HPDE6-E6E7 (cell line): ENCODE data around the gene CHRNA9.
"Not testable (repeated sequence)": the region's sequence is repeated elsewhere in the genome, so short reads cannot be mapped to it uniquely, and the experiment has no call there.

Experiments
- DNase-seq: peaks from one replicate; pipeline ENCODE4 v3.0.0; 2011; ENCODE audit warnings: missing footprints; ENCODE audit errors: extremely low spot score

CHRNA9 gene

DNA sequence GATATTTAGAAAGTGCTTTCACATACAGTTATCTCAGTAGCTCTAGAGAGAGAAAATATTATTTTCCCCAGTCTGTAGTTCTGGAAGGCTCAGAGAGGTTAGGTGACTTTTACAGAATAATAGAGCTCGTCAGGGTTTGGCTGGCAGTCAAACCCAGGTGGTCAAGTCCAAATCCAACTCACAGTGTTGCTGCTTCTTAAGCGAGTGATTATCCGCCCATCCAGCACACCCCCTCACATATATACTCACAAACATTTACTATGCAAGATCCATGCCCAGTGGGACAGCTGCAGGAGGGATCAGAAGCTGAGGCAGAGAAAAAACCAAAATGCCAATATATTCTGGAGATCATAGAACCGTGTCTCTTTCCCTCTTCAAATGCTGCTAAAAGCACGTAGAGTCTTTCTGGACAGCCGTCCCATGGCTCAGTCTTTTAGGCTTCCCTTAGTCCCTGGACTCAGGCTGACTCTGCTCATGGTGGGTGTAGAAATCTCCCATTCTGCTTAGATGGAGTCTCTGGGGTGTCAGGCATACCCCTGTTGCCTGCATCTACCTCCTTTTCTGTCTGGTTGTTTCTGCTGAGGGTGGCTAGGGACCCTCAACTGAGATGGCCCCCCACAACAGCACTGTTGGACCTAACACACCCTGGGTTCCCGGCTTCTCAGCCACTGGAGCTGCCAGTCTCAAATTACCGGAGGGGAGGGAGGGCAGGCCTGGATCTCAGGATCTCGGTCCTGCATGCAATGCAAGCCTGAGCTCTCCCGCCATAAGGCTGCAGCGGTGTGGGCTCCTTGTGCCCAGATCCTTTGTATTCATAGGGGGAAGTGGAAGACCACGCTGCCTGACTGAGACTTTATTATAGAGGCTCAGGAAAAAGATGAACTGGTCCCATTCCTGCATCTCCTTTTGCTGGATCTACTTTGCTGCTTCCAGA is at the start of gene CHRNA9:
TSS of gene CHRNA9 (plus strand) at position 743 of the 934 bp plus-strand sequence. CDS start at position 878, 135 bp downstream.
- DNase-seq, result no peak

GRCh38 chr4:40285692-40286091 is 49.4 kb upstream of the CHRNA9 start:
- DNase-seq, result no peak

GRCh38 chr4:40288566-40288965 is 46.6 kb upstream of the CHRNA9 start:
- DNase-seq, result no peak

DNA sequence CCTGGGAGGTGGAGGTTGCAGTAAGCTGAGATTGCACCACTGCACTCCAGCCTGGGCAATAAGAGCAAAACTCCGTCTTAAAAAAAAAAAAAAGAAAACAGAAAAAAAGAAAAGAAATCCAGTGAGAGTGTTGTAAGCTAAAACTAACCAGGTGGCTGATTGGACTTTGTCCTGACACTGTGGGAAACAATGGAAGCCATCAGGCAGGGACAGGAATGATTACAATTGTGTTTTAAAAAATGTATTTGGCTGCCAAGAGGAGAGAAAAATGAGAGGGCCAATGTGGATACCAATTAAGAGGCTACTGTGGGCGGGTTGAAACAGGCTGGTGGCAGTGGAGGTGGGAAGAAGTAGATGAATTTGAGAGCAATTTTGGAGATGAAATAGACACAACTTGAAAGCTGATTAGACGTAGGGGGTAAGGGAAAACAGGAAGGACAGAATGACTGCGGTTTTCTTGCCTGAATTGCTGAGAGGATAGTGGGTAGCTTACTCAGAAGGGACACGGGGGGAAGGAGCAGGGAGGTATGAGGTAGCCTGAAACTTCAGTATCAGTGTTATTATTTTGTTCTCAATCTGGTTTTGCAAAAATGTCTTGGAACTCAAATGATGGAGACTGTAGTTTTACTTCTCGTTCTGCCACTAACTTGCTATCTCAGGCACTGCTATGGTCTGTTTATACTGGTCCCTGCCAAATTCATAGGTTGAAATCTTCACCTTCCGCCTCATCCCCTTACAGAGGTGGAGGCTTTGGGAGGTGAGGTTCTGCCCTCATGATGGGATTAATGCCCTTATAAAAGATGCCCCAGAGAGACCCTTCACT is 45.6 kb upstream of the CHRNA9 start:
- DNase-seq, result no peak

DNA sequence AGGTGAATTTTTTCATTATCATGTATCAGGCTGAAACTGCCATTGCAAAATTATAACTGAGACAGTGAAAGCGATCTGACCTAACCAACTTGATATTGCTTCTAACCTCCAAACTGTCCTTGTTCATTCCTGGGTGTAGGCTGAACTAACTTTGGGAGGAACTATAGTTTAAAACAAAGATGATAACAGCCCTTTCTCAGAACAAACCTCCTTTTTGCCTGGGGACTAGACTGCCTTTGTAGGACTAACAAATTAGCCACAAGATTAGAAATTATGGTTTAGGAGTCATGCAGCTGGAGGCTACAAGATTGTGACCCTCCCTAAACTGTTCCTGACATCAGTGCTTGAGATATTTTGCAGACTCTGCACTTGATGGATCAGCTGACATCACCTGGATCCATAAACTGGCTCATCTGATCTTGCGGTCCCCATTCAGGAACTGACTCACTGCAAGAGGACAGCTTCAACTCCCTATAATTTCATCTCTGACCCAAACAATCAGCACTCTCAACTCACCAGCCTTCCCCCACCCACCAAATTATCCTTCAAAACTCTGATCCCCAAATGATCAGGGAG is 44.4 kb upstream of the CHRNA9 start:
- DNase-seq, result not testable (repeated sequence)

DNA sequence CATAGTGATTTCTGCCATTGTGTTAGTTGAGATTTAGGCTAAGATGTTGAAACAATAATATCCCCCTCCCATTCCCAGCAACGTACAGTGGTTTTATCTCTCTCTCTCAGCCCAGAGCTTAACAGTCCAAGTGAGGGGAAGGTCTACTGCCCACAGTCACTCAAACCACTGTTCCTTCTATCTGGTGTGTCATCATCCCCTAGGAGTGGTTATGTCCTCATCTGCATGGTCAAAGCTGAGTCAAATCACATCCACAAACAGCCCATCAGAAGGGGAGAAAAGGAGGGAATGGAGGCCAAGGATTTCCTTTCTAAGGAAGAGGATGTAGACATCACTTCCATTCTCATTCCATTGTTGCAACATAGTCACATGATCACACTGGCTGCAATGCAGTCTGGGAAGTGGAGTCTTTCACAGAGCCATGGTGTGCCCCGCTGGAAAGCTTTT is 42.8 kb upstream of the CHRNA9 start:
- DNase-seq, result no peak

DNA sequence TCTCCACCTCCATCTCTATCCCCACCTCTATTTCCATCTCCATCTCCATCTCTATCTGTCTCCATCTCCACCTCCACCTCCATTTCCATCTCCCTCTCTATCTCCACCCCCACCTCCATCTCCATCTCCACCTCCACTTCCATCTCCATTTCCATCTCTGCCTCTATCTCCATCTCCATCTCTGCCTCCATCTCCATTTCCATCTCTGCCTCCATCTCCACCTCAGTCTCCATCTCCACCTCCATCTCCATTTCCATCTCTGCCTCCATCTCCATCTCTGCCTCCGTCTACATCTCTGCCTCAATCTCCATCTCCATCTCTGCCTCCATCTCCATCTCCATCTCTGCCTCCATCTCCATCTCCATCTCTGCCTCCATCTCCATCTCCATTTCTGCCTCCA is 40.8 kb upstream of the CHRNA9 start:
- no peak for DNase-seq

DNA sequence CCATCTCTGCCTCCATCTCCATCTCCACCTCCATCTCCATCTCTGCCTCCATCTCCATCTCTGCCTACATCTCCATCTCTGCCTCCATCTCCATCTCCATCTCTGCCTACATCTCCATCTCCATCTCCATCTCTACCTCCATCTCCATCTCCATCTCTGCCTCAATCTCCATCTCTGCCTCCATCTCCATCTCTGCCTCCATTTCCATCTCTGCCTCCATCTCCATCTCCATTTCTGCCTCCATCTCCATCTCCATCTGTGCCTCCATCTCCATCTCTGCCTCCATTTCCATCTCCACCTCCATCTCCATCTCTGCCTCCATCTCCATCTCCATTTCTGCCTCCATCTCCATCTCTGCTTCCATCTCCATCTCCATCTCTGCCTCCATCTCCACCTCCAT is 40.1 kb upstream of the CHRNA9 start:
- not testable (repeated sequence) for DNase-seq

- no peak for DNase-seq
Measured at GRCh38 chr4:40295572-40295971, 39.6 kb upstream of the CHRNA9 start.

DNA sequence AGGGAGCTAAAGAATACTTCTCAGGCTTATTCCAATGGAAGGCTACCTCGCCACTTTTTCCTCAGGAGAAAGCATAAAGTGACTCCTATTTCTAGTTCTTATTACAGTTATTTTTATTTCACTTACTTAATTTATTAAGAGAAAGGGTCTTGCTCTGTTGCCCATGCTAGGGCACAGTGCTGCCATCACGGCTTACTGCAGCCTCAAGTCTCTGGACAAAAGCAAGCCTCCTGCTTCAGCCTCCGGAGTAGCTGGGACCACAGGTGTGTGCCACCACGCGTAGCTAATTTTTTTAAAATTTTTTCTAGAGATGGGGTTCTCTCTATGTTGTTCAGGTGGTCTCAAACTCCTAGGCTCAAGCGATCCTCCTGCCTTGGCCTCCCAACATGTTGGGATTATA is 36.0 kb upstream of the CHRNA9 start:
- no peak for DNase-seq

DNA sequence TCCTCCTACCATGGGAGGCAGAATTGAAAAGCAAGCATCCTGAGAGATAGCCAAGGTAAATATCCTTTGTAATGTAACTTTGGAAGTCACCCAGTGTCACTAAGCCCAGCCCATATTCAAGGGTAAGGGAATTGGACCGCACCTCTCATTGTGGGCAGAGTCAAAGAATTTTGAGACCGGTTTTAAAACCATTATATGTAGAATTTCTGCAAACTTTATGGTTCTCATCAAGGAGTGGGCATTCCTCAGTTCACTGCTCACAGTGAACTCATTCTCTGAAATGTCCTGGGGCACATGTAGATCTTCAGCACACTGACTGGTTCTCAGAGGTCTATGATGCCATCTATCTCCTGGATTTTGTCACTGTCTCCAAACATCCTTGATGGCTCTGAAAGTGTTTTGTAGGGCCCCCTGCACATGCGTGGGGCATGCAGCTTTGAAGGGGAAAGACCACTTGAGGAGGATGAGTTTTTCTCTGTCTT is 35.3 kb upstream of the CHRNA9 start:
- DNase-seq, result no peak

DNA sequence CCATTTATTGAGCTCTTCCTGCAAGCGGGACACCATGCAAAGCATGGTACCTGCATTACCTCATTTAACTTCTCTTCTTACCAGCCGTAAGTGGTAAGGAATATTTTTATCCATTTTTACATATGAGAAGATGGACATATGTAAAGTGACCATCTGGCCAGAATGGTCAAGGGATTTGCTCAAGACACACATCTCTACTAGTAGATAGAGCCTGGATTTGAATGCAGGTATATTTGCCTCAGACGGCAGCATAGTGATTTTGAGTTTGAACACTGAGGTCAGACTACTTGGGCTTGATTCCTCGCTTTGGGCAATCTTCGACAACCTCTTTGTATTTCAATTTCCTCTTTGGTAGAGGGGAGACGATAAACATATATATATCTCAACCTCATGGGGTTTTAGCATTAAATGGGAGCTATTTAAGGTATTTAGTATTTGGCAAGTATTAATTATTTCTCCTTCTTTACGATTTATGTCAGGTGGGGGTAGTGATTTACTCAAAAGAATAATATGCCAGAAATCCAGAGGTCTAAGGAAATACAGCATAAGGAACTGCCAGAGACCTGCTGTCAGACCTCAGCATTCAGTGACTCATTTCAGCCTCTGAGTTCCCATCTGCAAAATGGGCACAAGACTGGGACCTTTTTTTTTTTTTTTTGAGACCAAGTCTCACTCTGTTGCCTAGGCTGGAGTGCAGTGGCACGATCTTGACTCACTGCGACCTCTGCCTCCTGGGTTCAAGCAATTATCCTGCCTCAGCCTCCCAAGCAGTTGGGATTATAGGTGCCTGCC is 34.6 kb upstream of the CHRNA9 start:
- no peak for DNase-seq

DNA sequence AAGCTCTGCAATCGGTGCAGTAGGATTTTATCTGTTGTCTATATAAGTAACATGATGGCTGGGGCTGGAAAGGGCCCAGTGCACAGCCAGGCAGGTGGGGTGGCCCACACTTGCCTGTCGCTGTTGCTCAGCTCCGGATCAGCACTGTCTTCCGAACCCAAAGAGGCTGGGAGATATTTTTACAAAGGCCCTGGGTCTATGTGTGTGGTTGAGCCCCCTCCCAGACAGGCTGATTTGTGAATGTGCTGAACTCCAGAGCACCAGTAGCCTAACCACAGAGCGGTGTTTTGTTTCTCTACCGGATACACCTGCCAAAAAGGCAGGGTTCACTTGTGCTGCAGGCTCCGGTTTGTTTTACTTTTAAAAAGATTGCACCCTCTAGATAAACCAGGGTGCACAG is 33.5 kb upstream of the CHRNA9 start:
- DNase-seq, result no peak

GRCh38 chr4:40303751-40304150 is 31.4 kb upstream of the CHRNA9 start:
- no peak for DNase-seq

- no peak for DNase-seq
Measured at GRCh38 chr4:40305328-40306170, 29.6 kb upstream of the CHRNA9 start.

GRCh38 chr4:40306226-40306625 is 28.9 kb upstream of the CHRNA9 start:
- no peak for DNase-seq

- DNase-seq, result no peak
Measured at GRCh38 chr4:40306976-40307375, 28.2 kb upstream of the CHRNA9 start.

- no peak for DNase-seq
Measured at GRCh38 chr4:40307627-40308497, 27.3 kb upstream of the CHRNA9 start.

DNA sequence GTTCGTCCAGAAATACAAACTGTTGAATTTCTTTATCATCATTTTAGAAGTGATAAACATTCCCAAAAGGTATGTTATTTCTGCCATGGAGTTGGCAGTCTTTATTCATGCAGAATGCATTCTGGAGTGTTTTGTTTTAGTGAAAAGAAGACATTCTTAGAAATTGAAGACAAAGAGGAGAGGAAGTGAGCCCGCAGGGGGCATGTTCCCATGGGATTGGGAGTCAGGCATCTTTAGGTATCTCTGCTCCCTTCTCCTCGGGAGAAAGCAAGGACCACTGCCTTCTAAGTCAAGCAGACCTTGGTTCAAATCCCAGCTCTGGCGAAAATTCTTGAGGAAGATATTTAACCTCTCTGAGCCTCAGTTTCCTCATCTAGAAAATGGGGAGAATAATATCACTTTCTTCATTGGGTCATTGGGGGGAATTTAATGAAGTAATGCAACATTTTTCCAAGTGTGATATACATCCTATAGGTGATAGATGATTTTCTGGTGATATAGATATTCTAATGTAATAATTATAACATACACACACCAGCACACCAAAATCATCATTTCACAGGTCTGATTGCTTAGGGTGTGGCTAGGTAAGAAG is 26.5 kb upstream of the CHRNA9 start:
- no peak for DNase-seq
